Activated naive CD8-positive, alpha-beta T cell (primary cell): Measurements from ENCODE around the gene BTG4.

Experiments used
- H3K27ac Mint-ChIP-seq: one replicate; pipeline ENCODE4 v1.8.0; 2021; ENCODE audit warnings: mixed read lengths
- H3K27me3 Mint-ChIP-seq: one replicate; pipeline ENCODE4 v1.8.0; 2021; ENCODE audit warnings: mixed read lengths
- H3K36me3 Mint-ChIP-seq: one replicate; pipeline ENCODE4 v1.8.0; 2021; ENCODE audit warnings: mixed read lengths
- H3K4me1 Mint-ChIP-seq: one replicate; pipeline ENCODE4 v1.8.0; 2021; ENCODE audit warnings: low read depth, mixed read lengths
- H3K4me3 Mint-ChIP-seq: one replicate; pipeline ENCODE4 v1.8.0; 2021; ENCODE audit warnings: mild to moderate bottlenecking, mixed read lengths
- H3K9me3 Mint-ChIP-seq: one replicate; pipeline ENCODE4 v1.8.0; 2021; ENCODE audit warnings: low read depth, mixed read lengths

BTG4 gene

DNA sequence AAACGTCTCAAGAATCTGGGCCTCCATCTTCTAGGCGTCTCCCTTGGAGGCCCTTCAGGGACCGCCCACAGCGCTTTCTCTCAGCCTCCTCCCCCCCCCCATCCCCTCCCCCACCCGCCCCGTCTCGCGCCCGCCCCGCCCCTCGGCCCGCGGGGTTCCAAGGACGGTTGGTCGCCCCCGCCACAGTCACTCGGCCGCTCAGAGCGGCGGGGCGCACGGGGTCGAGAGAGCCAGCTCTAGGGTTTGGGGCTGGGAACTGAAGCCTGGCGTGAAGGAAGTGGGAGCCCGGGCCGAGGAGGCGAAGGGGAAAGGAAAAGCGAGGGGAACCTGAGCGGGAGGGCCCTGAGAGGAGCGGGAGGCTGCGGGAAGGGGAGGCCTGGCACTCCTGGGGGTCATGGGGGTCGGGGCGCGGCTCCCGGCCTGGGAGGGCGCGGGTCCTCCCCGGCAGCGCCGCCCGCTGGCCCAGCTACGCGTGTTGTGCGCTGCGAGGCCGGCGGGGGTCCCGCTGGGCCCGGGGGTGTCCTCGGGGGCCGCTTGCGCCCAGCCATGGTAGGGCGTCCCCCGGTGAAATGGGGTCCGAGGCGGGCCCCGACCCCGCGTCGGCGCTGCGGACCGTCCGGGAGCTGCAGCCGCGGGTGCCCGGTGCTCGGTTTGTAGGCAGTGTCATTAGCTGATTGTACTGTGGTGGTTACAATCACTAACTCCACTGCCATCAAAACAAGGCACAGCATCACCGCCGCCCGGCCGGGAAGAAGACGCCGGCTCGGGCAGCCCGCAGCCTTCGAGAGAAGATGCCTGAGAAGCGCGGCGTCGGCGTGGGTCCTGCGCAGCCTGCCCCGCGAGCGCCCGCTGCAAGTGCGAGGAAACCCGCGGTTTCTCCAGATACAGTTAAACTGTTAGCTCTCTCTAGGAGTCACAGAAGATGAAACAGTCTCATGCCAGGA lies at the start of gene BTG4:
BTG4 (minus strand) TSS at position 91 of the 944 bp plus-strand sequence. CDS start 13,610 bp downstream, outside the sequence.
- Mint-ChIP-seq H3K27ac (no peak within 1 kb of the TSS), H3K27me3 (peaks cover 14% of the 10 kb centered on the region), H3K9me3 (no peaks in the 10 kb centered on the region), H3K4me1 (peaks cover 23% of the 10 kb centered on the region), H3K4me3 (peak within 1 kb of the TSS; percentile 70), H3K36me3 (peaks cover 2% of the 10 kb centered on the region)

DNA sequence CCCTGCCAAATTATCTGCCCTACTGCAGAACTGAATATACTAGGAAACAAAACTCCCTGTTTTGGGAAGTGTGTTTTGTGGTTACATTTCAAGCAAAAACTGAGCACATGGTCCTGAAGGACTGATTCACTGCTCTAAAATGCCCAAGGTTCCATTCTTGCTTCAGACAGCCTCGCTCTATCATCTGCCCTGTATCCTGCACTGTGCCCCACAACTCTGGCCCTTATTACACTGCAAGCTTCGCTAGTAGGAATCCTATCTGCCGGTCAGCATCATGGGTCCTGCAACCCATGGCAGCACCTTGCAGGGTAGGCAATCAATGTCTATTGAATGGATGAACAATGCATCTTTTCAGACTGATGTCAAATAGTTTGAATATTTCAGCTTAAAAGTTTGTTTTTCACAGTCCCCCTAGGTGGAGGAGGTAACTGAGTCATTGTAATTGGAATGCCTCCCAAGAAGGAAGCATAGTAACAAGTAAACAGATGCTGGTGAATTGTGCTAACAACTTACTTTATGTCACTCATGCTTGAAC lies 49.7 kb upstream of the BTG4 start:
- no peak overlapping the region for H3K4me3 Mint-ChIP-seq
- H3K27me3 Mint-ChIP-seq = no peaks in the 10 kb centered on the region
- H3K27ac Mint-ChIP-seq = no peak overlapping the region
- no peaks in the 10 kb centered on the region for H3K9me3 Mint-ChIP-seq
- H3K36me3 Mint-ChIP-seq = peaks cover 8% of the 10 kb centered on the region
- no peaks in the 10 kb centered on the region for H3K4me1 Mint-ChIP-seq

DNA sequence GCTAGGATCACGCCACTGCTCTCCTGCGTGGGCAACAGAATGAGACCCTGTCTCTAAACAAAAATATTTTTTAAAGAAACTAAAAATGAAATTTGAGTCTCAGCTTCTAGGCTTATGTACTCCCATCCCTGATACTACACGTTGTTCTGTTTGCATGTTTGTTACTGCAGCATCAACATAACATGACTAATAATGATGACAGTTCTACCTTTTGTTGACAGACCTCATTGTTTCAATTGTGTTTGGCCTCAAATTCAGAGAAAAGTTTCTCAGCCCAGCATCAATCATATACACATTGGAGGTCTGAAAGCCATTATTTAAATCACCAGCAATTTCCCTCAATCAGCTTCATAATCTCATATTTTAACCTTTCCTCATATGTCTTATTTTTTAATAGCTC lies 49.1 kb upstream of the BTG4 start:
- Mint-ChIP-seq H3K27me3 (no peaks in the 10 kb centered on the region), H3K9me3 (no peaks in the 10 kb centered on the region), H3K4me1 (no peaks in the 10 kb centered on the region), H3K27ac (no peak overlapping the region), H3K4me3 (no peak overlapping the region), H3K36me3 (peaks cover 8% of the 10 kb centered on the region)

DNA sequence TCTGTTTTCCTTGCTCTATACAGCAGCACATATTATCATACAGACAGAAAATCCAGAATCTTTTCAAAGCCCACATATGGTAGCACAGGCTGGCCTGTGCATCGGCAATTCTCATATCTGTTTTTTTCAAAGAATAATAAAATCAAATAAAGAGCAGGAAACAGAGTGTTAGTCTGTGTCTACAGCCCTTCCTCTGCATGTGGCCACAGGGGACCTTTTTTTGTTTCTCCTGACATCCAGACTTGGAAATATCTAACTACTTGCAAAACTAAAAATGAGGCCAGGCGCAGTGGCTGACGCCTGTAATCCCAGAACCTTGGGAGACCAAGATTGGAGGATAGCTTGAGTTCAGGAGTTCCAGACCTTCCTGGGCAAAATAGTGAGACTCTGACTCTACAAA lies 48.6 kb upstream of the BTG4 start:
- H3K36me3 Mint-ChIP-seq = peaks cover 11% of the 10 kb centered on the region

DNA sequence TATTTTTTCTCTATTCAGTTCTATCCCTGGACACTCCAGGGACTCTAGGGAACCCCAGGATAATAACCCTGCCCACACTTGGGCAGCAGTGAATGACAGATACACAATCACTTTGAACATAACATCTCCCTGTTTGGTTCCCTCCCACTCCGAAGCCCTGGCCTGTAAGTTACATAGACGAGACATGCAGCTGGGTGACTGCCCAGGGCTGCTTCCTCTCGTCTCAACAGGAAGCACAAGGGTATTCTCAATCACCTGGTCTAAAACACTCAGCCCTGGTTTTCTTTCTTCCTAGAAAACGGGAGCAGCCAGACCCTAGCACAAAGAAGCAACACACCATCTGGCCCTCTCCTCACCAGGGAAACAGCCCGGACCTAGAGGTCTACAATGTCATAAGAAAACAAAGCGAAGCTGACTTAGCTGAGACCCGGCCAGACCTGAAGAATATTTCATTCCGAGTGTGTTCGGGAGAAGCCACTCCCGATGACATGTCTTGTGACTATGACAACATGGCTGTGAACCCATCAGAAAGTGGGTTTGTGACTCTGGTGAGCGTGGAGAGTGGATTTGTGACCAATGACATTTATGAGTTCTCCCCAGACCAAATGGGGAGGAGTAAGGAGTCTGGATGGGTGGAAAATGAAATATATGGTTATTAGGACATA lies 47.7 kb upstream of the BTG4 start:
- no peaks in the 10 kb centered on the region for H3K9me3 Mint-ChIP-seq
- peaks cover 18% of the 10 kb centered on the region for H3K36me3 Mint-ChIP-seq
- H3K4me1 Mint-ChIP-seq = no peaks in the 10 kb centered on the region
- H3K27ac Mint-ChIP-seq = no peak overlapping the region
- H3K27me3 Mint-ChIP-seq = no peaks in the 10 kb centered on the region
- no peak overlapping the region for H3K4me3 Mint-ChIP-seq

More for the DNA sequence above, 48.6 kb upstream of the BTG4 start:
- H3K27me3 Mint-ChIP-seq = no peaks in the 10 kb centered on the region
- no peak overlapping the region for H3K27ac Mint-ChIP-seq
- no peak overlapping the region for H3K4me3 Mint-ChIP-seq
- no peaks in the 10 kb centered on the region for H3K4me1 Mint-ChIP-seq
- H3K9me3 Mint-ChIP-seq = no peaks in the 10 kb centered on the region

DNA sequence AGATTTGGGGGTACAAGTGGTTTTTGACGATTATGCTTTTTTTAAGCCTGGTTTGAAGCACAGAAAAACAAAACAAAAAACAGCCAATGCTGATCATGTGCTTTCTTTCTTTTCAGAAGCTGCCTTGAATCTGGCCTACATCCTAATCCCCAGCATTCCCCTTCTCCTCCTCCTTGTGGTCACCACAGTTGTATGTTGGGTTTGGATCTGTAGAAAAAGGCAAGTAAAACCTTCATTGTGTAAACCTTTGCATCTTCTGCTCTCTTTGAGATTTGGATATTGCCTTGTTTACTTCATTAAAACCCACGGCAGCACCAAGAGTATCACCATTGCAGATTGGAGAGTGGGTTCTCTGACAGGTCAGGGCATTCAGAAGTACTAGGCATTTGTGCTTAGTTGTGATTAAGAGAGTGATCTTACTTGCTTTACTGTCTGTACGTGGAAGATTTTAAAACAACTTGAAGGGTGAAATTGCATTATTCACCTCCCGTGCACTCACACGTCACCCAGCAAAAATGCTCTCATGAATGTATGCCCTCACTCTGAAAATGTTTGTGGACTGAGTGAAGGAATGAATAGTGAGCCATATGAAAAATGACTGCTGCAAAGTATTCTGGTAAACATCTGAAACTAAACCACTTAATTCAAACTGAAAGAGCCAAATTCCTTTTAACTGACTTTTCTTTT lies 45.4 kb upstream of the BTG4 start:
- Mint-ChIP-seq H3K4me3 (no peak overlapping the region), H3K4me1 (no peaks in the 10 kb centered on the region), H3K27ac (no peak overlapping the region), H3K9me3 (no peaks in the 10 kb centered on the region), H3K27me3 (no peaks in the 10 kb centered on the region), H3K36me3 (peaks cover 22% of the 10 kb centered on the region)

DNA sequence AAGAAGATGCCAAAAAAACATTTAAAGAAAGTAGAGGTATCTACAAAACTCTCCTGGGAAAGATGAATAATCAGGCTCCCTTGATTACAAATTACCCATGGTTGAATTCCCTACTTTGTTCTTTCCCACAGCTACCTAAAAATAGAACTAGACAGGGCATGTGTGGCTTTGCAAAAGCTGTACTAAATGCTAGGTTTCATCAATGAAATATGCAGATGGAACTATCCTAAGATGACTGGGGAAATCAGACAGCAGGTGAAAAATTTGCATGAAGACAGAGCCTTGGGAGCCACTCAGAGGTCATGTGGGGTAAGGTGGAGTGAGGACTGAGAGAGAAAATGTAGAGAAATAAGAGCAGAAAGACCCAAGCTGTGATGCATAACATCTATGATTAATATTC lies 43.1 kb upstream of the BTG4 start:
- Mint-ChIP-seq H3K9me3 (no peaks in the 10 kb centered on the region), H3K4me1 (no peaks in the 10 kb centered on the region), H3K36me3 (peaks cover 22% of the 10 kb centered on the region), H3K4me3 (no peak overlapping the region), H3K27ac (no peak overlapping the region), H3K27me3 (no peaks in the 10 kb centered on the region)

DNA sequence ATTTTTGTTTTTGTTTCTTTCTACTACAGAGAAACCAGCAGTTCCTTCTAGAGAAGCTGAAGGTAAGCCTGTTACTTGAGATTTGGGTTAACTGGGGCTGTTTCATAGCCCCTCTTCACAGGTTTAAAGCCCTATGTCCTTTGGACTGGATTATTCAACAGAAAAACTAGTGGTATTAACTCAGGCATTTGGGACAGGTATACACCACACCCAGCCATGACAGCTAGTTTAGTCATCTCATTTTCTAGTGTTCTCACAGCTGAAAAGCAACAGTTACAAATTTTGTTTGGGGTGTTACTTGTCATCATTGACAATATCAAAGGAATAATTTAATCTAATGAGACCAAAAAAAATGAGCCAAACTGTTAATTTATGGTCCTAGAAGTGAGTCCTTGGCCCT lies 42.3 kb upstream of the BTG4 start:
- Mint-ChIP-seq H3K27me3 (no peaks in the 10 kb centered on the region), H3K4me3 (no peak overlapping the region), H3K4me1 (no peaks in the 10 kb centered on the region), H3K36me3 (peaks cover 17% of the 10 kb centered on the region), H3K9me3 (no peaks in the 10 kb centered on the region), H3K27ac (no peak overlapping the region)

DNA sequence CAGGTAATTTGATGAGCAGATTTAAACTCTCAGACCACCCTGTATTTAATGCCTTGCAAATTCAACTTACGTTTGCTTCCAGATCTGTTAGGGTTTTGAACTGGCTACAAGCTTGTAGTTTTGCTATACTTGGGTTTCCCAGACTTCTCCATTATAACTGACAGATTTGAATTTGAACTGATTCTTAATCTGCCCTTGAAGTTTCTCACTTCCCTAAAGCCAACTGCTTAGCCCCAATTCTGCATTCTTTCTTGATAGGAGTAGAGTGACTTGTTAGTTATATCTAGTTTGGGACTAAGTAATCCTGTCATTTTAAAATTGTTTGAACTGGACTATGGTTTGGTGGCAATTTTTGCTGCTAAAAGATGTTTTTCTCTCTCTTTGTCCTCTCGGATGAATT lies 38.1 kb upstream of the BTG4 start:
- Mint-ChIP-seq H3K27ac (no peak overlapping the region), H3K36me3 (peaks cover 8% of the 10 kb centered on the region), H3K27me3 (no peaks in the 10 kb centered on the region), H3K4me1 (no peaks in the 10 kb centered on the region), H3K9me3 (no peaks in the 10 kb centered on the region), H3K4me3 (no peak overlapping the region)

DNA sequence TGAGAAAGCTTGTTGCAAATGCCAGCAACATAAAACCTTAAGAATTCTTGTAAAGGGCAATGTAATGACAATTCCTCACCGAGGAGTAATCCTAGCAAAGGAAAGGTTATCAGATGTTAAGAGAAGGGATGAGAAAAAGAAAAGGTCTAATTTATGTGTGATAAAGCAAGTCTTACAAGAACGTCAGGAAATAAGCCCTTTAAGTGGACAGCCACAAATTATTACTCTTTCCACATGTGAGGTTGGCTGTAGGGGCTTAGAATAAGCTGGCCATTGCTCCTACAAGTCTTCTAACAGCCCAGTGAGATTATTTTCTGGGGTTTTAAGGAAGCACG lies 37.6 kb upstream of the BTG4 start:
- no peak overlapping the region for H3K27ac Mint-ChIP-seq

DNA sequence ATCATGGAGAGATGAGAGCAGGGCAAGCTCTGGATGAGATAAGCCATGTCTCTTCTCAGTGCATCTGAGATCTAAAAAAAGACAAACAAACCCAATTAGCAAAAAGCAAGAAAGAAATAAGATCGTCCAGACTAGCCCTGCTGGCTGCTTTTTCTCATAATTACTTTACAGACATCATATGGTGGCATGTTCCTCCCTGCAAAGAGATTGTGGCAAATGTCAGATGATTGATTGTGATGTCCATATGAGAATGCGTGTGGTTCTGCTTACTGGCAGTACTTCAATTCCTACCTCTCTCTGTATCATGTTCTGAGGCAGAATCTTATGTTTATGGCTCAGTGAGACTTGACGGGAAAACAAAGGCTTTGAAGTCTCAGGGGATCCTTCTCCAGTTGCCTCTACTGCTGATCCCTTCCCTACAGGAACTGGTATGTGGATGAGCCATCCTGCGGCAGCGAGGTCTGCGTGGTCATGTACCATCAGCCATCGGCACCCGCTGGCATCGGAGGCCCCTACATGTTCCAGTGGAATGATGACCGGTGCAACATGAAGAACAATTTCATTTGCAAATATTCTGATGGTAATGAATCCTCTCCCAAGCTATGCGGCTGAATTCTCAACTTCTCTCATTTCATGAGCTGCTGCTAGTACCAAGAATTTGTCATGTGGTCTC lies 37.1 kb upstream of the BTG4 start:
- no peaks in the 10 kb centered on the region for H3K9me3 Mint-ChIP-seq
- H3K27me3 Mint-ChIP-seq = no peaks in the 10 kb centered on the region
- H3K4me3 Mint-ChIP-seq = no peak overlapping the region
- H3K4me1 Mint-ChIP-seq = no peaks in the 10 kb centered on the region
- no peak overlapping the region for H3K27ac Mint-ChIP-seq
- peaks cover 4% of the 10 kb centered on the region for H3K36me3 Mint-ChIP-seq

More for the DNA sequence above, 37.6 kb upstream of the BTG4 start:
- Mint-ChIP-seq H3K4me3 (no peak overlapping the region), H3K27me3 (no peaks in the 10 kb centered on the region), H3K9me3 (no peaks in the 10 kb centered on the region), H3K4me1 (no peaks in the 10 kb centered on the region), H3K36me3 (peaks cover 4% of the 10 kb centered on the region)

DNA sequence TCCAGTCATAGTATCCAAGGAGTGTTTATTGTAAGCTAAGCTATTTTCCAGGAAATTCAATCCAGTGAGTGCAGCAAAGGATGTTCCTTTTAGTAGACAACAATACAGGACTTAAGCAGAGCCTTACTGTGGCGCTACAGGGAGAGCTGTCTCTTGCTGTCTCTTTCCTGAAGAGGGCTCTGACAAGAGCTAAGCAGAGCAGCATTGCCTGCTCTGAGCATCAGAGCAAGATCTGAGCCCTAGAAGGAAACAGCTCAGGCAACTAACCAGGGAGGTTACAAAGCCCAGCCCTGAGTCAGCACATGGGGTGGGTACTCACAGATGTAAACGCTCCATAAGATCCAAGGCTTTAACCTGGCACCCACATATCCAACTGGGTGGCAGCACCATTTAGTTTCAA lies 36.3 kb upstream of the BTG4 start:
- Mint-ChIP-seq H3K4me1 (no peaks in the 10 kb centered on the region), H3K9me3 (no peaks in the 10 kb centered on the region), H3K4me3 (no peak overlapping the region), H3K36me3 (no peaks in the 10 kb centered on the region), H3K27ac (no peak overlapping the region), H3K27me3 (no peaks in the 10 kb centered on the region)

DNA sequence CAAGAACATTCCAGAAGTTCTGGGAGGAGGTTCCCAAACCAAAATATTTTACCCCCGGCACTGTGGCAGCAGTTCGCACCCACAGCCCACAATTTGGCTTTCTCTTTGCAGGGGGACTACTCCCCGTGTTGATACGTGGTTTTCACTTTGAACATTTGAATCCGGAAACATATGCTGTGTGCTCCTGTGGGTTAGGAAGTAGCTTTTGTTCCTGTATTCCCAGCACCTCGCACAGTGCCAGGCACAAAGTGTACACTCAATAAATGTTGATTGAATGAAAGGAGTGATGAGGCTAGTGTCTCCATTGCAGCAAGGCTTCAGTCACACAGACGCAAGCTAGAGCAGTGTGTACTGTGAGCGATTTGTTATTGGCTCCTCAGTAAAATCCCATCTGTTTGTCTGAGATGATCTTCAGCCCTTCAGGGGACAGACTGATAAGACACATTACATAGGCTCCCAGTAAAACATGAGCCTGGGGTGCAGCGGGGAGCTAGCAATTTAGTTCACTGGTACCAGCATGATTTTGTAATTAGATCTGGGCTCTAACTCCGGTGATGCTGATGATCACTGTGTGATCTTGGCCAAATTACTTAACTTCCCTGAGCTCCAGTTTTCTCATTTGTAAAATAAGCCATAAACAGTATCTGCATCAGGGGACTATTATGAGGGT lies 30.6 kb upstream of the BTG4 start:
- peak overlapping the region; percentile 47 for H3K27ac Mint-ChIP-seq
- H3K4me3 Mint-ChIP-seq = peak overlapping the region; percentile 90
- peaks cover 3% of the 10 kb centered on the region for H3K36me3 Mint-ChIP-seq
- peaks cover 40% of the 10 kb centered on the region for H3K4me1 Mint-ChIP-seq
- H3K9me3 Mint-ChIP-seq = no peaks in the 10 kb centered on the region
- H3K27me3 Mint-ChIP-seq = peaks cover 1% of the 10 kb centered on the region
